Activated naive CD8-positive, alpha-beta T cell (primary cell): ENCODE results near the gene TANGO2.

Experiments
- H3K27ac Mint-ChIP-seq: one replicate; pipeline ENCODE4 v1.8.0; 2021; ENCODE audit warnings: mixed read lengths
- H3K27me3 Mint-ChIP-seq: one replicate; pipeline ENCODE4 v1.8.0; 2021; ENCODE audit warnings: mixed read lengths
- H3K36me3 Mint-ChIP-seq: one replicate; pipeline ENCODE4 v1.8.0; 2021; ENCODE audit warnings: mixed read lengths
- H3K4me1 Mint-ChIP-seq: one replicate; pipeline ENCODE4 v1.8.0; 2021; ENCODE audit warnings: low read depth, mixed read lengths
- H3K4me3 Mint-ChIP-seq: one replicate; pipeline ENCODE4 v1.8.0; 2021; ENCODE audit warnings: mild to moderate bottlenecking, mixed read lengths
- H3K9me3 Mint-ChIP-seq: one replicate; pipeline ENCODE4 v1.8.0; 2021; ENCODE audit warnings: low read depth, mixed read lengths

Gene TANGO2

GRCh38 chr22:19998991-19999820, 21.7 kb upstream of the TANGO2 start:
- Mint-ChIP-seq H3K27me3 (no peaks in the 10 kb centered on the region), H3K27ac (no peak overlapping the region), H3K36me3 (peaks cover 8% of the 10 kb centered on the region), H3K4me3 (no peak overlapping the region), H3K4me1 (no peaks in the 10 kb centered on the region), H3K9me3 (peaks cover 13% of the 10 kb centered on the region)

GRCh38 chr22:20000246-20001081, 20.4 kb upstream of the TANGO2 start:
- H3K36me3 Mint-ChIP-seq = peaks cover 15% of the 10 kb centered on the region
- no peaks in the 10 kb centered on the region for H3K27me3 Mint-ChIP-seq
- H3K4me3 Mint-ChIP-seq = no peak overlapping the region
- no peaks in the 10 kb centered on the region for H3K4me1 Mint-ChIP-seq
- H3K9me3 Mint-ChIP-seq = peaks cover 19% of the 10 kb centered on the region
- no peak overlapping the region for H3K27ac Mint-ChIP-seq

GRCh38 chr22:20001082-20001638, 19.8 kb upstream of the TANGO2 start:
- H3K4me1 Mint-ChIP-seq = no peaks in the 10 kb centered on the region
- H3K4me3 Mint-ChIP-seq = no peak overlapping the region
- H3K9me3 Mint-ChIP-seq = peaks cover 19% of the 10 kb centered on the region
- peaks cover 17% of the 10 kb centered on the region for H3K36me3 Mint-ChIP-seq
- no peak overlapping the region for H3K27ac Mint-ChIP-seq
- no peaks in the 10 kb centered on the region for H3K27me3 Mint-ChIP-seq

- no peak overlapping the region for H3K4me3 Mint-ChIP-seq
- no peak overlapping the region for H3K27ac Mint-ChIP-seq
- H3K9me3 Mint-ChIP-seq = peaks cover 19% of the 10 kb centered on the region
- peaks cover 17% of the 10 kb centered on the region for H3K36me3 Mint-ChIP-seq
- H3K27me3 Mint-ChIP-seq = no peaks in the 10 kb centered on the region
- H3K4me1 Mint-ChIP-seq = no peaks in the 10 kb centered on the region
Observed at GRCh38 chr22:20002128-20002527, 18.8 kb upstream of the TANGO2 start.

GRCh38 chr22:20002636-20003035, 18.3 kb upstream of the TANGO2 start:
- Mint-ChIP-seq H3K36me3 (peaks cover 17% of the 10 kb centered on the region), H3K27me3 (no peaks in the 10 kb centered on the region), H3K9me3 (peaks cover 19% of the 10 kb centered on the region), H3K27ac (no peak overlapping the region), H3K4me3 (no peak overlapping the region), H3K4me1 (no peaks in the 10 kb centered on the region)

- Mint-ChIP-seq H3K27me3 (no peaks in the 10 kb centered on the region), H3K9me3 (peaks cover 19% of the 10 kb centered on the region), H3K4me1 (no peaks in the 10 kb centered on the region), H3K36me3 (peaks cover 17% of the 10 kb centered on the region), H3K27ac (no peak overlapping the region), H3K4me3 (no peak overlapping the region)
Observed at GRCh38 chr22:20003304-20003703, 17.6 kb upstream of the TANGO2 start.

GRCh38 chr22:20004464-20004863, 16.4 kb upstream of the TANGO2 start:
- peaks cover 17% of the 10 kb centered on the region for H3K36me3 Mint-ChIP-seq
- H3K27ac Mint-ChIP-seq = no peak overlapping the region
- no peaks in the 10 kb centered on the region for H3K27me3 Mint-ChIP-seq
- no peaks in the 10 kb centered on the region for H3K4me1 Mint-ChIP-seq
- peaks cover 19% of the 10 kb centered on the region for H3K9me3 Mint-ChIP-seq
- H3K4me3 Mint-ChIP-seq = no peak overlapping the region

GRCh38 chr22:20008221-20008995, 12.5 kb upstream of the TANGO2 start:
- Mint-ChIP-seq H3K36me3 (peaks cover 15% of the 10 kb centered on the region), H3K27ac (no peak overlapping the region), H3K4me1 (no peaks in the 10 kb centered on the region), H3K27me3 (no peaks in the 10 kb centered on the region), H3K4me3 (no peak overlapping the region), H3K9me3 (peaks cover 13% of the 10 kb centered on the region)

- no peak overlapping the region for H3K4me3 Mint-ChIP-seq
- no peaks in the 10 kb centered on the region for H3K4me1 Mint-ChIP-seq
- peaks cover 10% of the 10 kb centered on the region for H3K36me3 Mint-ChIP-seq
- no peak overlapping the region for H3K27ac Mint-ChIP-seq
- H3K27me3 Mint-ChIP-seq = no peaks in the 10 kb centered on the region
- H3K9me3 Mint-ChIP-seq = peaks cover 7% of the 10 kb centered on the region
Observed at GRCh38 chr22:20009018-20009491, 11.9 kb upstream of the TANGO2 start.

GRCh38 chr22:20009582-20010306, 11.2 kb upstream of the TANGO2 start:
- no peaks in the 10 kb centered on the region for H3K27me3 Mint-ChIP-seq
- H3K4me3 Mint-ChIP-seq = no peak overlapping the region
- H3K4me1 Mint-ChIP-seq = no peaks in the 10 kb centered on the region
- no peaks in the 10 kb centered on the region for H3K9me3 Mint-ChIP-seq
- peaks cover 4% of the 10 kb centered on the region for H3K36me3 Mint-ChIP-seq
- H3K27ac Mint-ChIP-seq = no peak overlapping the region

- peaks cover 2% of the 10 kb centered on the region for H3K36me3 Mint-ChIP-seq
- peaks cover 5% of the 10 kb centered on the region for H3K4me1 Mint-ChIP-seq
- no peaks in the 10 kb centered on the region for H3K27me3 Mint-ChIP-seq
- no peaks in the 10 kb centered on the region for H3K9me3 Mint-ChIP-seq
- H3K27ac Mint-ChIP-seq = no peak overlapping the region
- H3K4me3 Mint-ChIP-seq = no peak overlapping the region
Observed at GRCh38 chr22:20010307-20011122, 10.4 kb upstream of the TANGO2 start.

- no peak overlapping the region for H3K4me3 Mint-ChIP-seq
- H3K36me3 Mint-ChIP-seq = no peaks in the 10 kb centered on the region
- H3K4me1 Mint-ChIP-seq = peaks cover 5% of the 10 kb centered on the region
- H3K27ac Mint-ChIP-seq = no peak overlapping the region
- no peaks in the 10 kb centered on the region for H3K9me3 Mint-ChIP-seq
- no peaks in the 10 kb centered on the region for H3K27me3 Mint-ChIP-seq
Observed at GRCh38 chr22:20011123-20011992, 9.6 kb upstream of the TANGO2 start.
